ENCODE measurements around the gene C8A. TPM values are rescaled to one million over a fixed set of nuclear protein-coding genes. Genes with fewer than 3 reads are reported as not detected.

Gene C8A
- total RNA-seq, 2 experiments from 2014 or later, result not detected

DNA sequence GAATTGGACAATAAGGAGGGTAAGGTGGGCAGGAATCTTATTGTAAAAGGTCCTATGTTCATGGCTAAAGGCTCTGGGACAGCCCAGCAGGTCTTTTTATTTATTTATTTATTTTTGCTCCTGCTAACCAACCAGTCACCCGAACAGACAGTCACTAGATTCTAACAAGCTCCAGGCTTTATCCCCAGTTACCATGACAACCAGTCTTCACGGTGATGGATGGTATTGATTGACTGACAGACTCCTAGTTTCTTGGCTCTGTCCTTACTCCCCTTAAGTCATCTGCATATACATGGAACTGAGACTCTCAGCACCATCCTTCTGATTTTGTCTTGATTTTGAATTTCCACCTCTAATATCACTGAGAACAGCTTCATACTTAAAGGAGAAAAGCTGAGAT lies 44.3 kb downstream of the C8A start:
- Mint-ChIP-seq H3K27me3 (ENCODE audit: low read depth) (peaks cover 17% of the 10 kb centered on the region), H3K27ac (no peak overlapping the region), H3K36me3 (ENCODE audit: low read depth) (no peaks in the 10 kb centered on the region), H3K4me3 (no peak overlapping the region), H3K9me3 (no peaks in the 10 kb centered on the region), H3K4me1 (ENCODE audit: low read depth) (no peaks in the 10 kb centered on the region)
- CTCF ChIA-PET, result no interaction called here
- intact Hi-C loops (cut with micrococcal nuclease), result no loop called here
- DNase-seq, result no peak

DNA sequence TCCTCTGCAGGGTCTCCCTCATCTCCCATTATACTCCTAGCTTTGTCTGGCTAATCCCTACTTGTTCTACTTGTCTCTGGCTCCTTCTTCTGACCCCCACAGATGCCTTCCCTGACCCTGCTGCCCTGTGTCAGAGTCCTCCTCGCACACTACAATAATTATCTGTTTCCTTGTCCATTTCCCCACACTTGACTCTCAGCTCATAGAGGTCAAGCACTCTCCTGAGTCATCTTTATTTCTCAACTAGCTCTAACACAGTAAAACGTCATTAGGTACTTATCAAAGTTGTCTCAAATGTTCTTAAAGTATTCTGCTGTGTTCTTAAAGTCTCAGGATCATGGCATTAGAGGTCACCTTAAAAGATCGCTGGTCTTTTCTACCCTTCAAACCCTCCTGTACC lies 47.1 kb downstream of the C8A start:
- H3K4me3 Mint-ChIP-seq, result no peak overlapping the region
- H3K27me3 Mint-ChIP-seq (ENCODE audit: low read depth), result peaks cover 19% of the 10 kb centered on the region
- no peak for DNase-seq
- no peaks in the 10 kb centered on the region for H3K9me3 Mint-ChIP-seq
- H3K36me3 Mint-ChIP-seq (ENCODE audit: low read depth), result no peaks in the 10 kb centered on the region
- no peak overlapping the region for H3K27ac Mint-ChIP-seq
- CTCF ChIA-PET, result no interaction called here
- H3K4me1 Mint-ChIP-seq (ENCODE audit: low read depth), result no peaks in the 10 kb centered on the region
- intact Hi-C loops (cut with micrococcal nuclease), result no loop called here

DNA sequence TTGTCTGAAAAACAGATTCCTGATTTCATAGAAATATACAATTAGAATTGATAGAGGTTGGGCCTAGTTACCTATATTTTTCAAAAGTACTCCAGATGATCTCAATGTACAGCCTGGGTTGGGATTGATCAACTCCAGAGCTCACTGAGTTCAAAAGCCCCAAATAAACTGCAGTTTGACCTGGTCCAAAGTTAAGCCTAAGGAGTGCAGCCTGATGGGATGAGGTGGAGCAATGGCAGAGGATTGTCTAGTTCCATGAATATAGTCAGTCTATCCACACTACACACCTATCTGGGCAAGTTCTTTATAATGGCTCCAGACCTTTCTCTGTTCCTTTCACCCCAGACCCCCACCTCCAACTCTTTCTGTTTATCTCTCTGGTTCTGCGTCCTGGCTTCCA lies 49.2 kb downstream of the C8A start:
- DNase-seq, result no peak
- CTCF ChIA-PET, result no interaction called here
- peaks cover 19% of the 10 kb centered on the region for H3K27me3 Mint-ChIP-seq (ENCODE audit: low read depth)
- H3K27ac Mint-ChIP-seq, result no peak overlapping the region
- no peaks in the 10 kb centered on the region for H3K9me3 Mint-ChIP-seq
- H3K36me3 Mint-ChIP-seq (ENCODE audit: low read depth), result no peaks in the 10 kb centered on the region
- intact Hi-C loops (cut with micrococcal nuclease), result no loop called here
- H3K4me3 Mint-ChIP-seq, result no peak overlapping the region
- no peaks in the 10 kb centered on the region for H3K4me1 Mint-ChIP-seq (ENCODE audit: low read depth)

DNA sequence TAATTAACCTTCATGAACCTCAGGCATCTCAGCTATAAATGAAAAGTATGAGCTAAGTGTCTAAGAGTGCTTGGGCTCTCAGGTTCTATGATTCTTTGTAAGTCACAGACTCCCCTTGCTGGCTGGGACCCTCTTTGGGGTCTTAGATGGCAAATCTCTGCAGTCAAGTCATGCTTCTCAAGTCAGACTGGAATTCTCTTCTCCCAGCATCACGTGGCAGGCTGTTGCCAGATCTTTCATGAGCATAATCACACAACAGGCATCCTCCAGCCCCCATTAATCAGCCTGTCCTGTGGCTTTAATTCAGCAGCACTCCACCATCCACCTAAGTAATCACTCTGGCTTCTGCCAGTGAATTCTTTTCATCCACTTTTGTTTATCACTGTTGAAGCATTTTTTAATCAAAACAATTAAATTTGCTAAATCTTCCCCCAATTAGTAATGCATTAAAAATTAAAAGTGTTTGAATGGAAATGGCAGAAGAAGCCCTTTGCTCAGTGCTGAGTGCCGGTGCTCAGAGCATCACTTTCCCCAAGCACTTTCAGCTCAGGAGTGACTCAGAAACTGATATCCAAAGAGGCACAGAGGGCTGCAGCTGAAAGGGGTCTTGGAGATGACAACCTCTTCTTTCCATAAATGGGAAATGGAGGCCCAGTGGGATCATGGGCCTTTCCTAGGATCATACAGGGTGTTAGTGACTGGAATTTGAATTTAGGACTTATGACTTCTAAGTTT lies 50.2 kb downstream of the C8A start:
- DNase-seq, result no peak
- no peaks in the 10 kb centered on the region for H3K9me3 Mint-ChIP-seq
- peaks cover 17% of the 10 kb centered on the region for H3K27me3 Mint-ChIP-seq (ENCODE audit: low read depth)
- H3K36me3 Mint-ChIP-seq (ENCODE audit: low read depth), result no peaks in the 10 kb centered on the region
- intact Hi-C loops (cut with micrococcal nuclease), result no loop called here
- CTCF ChIA-PET, result interaction anchor here (0.7 kb wide), 1 partner anchor 1062 kb away, joined by 3 read pairs; no protein-coding TSS in a partner anchor
- H3K27ac Mint-ChIP-seq, result no peak overlapping the region
- no peak overlapping the region for H3K4me3 Mint-ChIP-seq
- H3K4me1 Mint-ChIP-seq (ENCODE audit: low read depth), result no peaks in the 10 kb centered on the region

DNA sequence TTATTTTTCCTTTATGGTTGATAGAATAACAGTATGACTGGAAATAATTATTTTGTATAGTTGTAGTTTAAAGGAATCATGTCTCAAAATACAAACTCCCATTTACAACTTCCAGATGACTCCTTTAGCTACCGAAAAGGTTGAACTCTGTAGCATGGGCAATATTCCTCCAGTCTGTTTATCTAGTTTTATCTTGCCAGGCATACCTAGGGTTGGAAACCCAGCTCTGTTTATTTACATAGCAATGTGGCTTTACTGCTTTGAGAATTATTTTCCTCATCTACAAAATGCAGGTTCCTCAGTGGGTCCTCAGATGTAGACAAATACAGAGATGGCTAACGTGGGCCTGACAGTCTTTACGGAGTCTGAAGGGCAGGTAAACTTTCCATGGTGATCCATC lies 51.1 kb downstream of the C8A start:
- Mint-ChIP-seq H3K9me3 (no peaks in the 10 kb centered on the region), H3K4me3 (no peak overlapping the region), H3K36me3 (ENCODE audit: low read depth) (no peaks in the 10 kb centered on the region), H3K27ac (no peak overlapping the region), H3K4me1 (ENCODE audit: low read depth) (no peaks in the 10 kb centered on the region), H3K27me3 (ENCODE audit: low read depth) (peaks cover 22% of the 10 kb centered on the region)
- no peak for DNase-seq
- CTCF ChIA-PET, result no interaction called here
- intact Hi-C loops (cut with micrococcal nuclease), result no loop called here

DNA sequence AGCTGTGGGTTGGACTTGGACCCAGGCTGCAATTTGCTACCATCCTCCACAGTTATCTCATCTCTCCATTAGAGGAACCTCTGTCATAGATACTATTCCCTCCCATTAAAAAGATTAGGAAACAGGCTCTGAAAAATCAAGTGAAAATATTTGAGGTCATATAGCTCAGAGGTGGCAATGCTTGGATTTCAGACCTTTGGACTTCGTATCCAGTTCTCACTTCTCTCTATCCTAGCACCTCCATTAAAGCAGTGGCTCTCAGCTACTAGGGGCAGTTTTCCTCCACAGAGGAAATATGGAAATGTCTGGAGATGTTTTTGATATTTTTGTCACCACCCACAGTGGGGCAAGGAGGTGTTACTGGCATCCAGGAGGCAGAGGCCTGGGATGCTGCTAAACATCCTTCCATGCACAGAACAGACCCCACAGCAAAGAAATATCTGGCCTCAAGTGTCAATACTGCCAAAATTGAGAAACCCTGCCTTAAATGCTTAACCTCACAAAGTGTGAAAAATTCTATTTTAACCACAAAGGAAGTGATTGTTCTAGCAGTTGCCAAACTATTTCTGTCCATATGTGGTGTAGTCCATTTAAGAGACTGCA lies 54.1 kb downstream of the C8A start:
- Mint-ChIP-seq H3K4me3 (no peak overlapping the region), H3K27ac (no peak overlapping the region), H3K27me3 (ENCODE audit: low read depth) (peaks cover 17% of the 10 kb centered on the region), H3K4me1 (ENCODE audit: low read depth) (no peaks in the 10 kb centered on the region), H3K9me3 (no peaks in the 10 kb centered on the region), H3K36me3 (ENCODE audit: low read depth) (no peaks in the 10 kb centered on the region)
- DNase-seq, result no peak
- CTCF ChIA-PET, result no interaction called here
- intact Hi-C loops (cut with micrococcal nuclease), result no loop called here

DNA sequence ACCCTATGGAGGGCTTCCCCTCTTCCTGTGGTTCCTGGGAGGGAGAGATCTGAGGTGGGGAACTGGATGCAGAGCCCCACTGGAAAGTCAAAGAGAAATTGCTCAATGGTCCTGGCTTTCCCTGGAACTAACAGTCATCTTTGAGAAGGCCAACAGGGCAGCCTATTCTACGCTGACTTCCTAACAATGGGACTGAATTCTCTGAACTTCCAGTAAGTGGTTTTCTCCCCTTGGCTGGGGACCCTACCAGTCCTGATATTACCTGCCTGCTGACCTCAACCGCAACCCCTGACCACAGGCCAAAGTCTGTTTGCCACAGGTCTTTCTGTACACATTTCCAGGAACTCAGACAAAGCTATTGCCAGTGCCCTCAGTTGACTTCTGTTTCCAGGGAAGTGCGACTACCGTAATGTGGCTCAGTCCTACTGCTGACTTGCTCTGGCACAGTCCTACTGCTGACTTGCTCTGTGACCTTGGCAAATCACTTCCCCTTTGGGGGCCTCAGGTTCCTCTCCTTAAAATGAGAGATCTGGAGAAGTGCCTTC lies 55.9 kb downstream of the C8A start:
- DNase-seq, result no peak
- CTCF ChIA-PET, result interaction anchor here (1.2 kb wide), 1 partner anchor 77 kb away, joined by 3 read pairs; no protein-coding TSS in a partner anchor
- intact Hi-C loops (cut with micrococcal nuclease), result no loop called here
- Mint-ChIP-seq H3K36me3 (ENCODE audit: low read depth) (no peaks in the 10 kb centered on the region), H3K4me1 (ENCODE audit: low read depth) (no peaks in the 10 kb centered on the region), H3K27ac (no peak overlapping the region), H3K9me3 (no peaks in the 10 kb centered on the region), H3K4me3 (no peak overlapping the region), H3K27me3 (ENCODE audit: low read depth) (peaks cover 12% of the 10 kb centered on the region)

DNA sequence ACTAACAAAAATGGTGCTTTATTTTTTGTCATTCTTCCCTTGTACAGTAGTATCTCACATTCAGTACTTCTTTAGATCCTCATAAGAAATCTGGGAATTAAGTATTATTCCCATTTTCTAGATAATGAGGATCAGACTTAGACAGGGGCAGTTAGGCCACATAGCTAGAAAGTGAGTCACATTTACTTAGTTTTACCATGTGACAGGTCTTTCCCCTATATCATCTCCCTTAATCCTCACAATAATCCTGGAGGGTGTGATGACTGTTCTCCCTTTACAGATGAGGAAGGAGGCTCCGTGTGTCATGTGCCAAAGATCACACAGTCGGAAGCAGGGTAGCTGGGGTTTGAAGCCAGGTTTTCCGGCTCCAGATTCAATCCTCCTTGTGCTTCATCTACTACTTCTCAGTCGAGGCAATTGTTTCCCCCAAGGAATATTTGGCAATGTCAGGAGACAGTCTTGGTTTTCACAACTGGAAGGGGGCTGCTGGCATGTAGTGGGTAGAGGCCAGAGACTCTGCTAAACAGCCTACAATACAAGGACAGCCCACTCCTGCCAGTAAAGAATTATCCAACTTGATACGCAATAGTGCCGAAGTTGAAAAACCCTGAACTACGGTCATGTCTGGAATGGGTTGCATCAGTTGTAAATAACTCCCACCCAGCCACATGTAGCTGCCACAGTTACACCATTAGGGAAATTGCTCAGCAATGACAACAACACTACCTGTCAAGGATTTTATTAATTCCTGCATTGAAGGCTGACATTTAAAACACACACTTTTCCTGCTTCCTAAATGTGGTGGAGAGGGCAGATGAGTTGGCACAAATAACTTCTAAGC lies 56.7 kb downstream of the C8A start:
- Mint-ChIP-seq H3K4me1 (ENCODE audit: low read depth) (no peaks in the 10 kb centered on the region), H3K9me3 (no peaks in the 10 kb centered on the region), H3K27me3 (ENCODE audit: low read depth) (peaks cover 15% of the 10 kb centered on the region), H3K27ac (no peak overlapping the region), H3K4me3 (no peak overlapping the region), H3K36me3 (ENCODE audit: low read depth) (no peaks in the 10 kb centered on the region)
- intact Hi-C loops (cut with micrococcal nuclease), result no loop called here
- CTCF ChIA-PET, result interaction anchor here (1.2 kb wide), 1 partner anchor 78 kb away, joined by 3 read pairs; no protein-coding TSS in a partner anchor
- DNase-seq, result no peak

DNA sequence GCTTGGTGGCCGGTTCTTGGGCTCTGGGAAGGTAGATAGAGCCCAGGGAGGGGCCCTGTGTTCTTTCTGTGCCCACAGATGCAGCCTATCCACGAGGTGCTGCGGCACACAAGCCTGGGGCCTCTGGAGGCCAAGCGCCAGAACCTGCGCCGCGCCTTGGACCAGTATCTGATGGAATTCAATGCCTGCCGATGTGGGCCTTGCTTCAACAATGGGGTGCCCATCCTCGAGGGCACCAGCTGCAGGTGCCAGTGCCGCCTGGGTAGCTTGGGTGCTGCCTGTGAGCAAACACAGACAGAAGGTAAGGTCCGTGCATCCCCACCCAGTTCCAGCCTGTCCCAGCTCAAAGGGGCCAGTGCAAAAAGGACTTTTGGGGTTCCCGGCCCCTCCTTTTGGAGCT lies 57.7 kb downstream of the C8A start:
- Mint-ChIP-seq H3K27ac (no peak overlapping the region), H3K9me3 (no peaks in the 10 kb centered on the region), H3K27me3 (ENCODE audit: low read depth) (peaks cover 15% of the 10 kb centered on the region), H3K36me3 (ENCODE audit: low read depth) (no peaks in the 10 kb centered on the region), H3K4me3 (no peak overlapping the region), H3K4me1 (ENCODE audit: low read depth) (no peaks in the 10 kb centered on the region)
- DNase-seq, result no peak
- CTCF ChIA-PET, result no interaction called here
- intact Hi-C loops (cut with micrococcal nuclease), result no loop called here

DNA sequence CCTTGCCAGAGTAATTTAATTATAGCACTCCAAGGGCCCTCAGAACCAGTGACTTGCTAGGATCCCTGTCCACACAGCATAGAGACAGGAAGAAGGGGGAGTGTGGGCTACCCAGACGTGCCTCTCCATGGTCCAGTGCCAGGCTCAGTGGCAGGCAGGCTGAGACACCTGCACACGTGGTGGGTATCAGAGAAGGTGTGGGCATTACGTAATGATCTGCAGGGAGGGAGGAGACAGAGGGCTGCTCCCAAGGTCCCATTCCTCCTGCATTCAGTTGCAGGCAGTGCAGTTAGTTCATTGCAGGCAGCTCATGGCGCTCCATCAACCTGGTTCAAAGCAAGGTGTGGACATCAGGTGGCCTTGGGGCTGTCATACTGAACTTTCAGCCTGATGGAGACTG lies 61.4 kb downstream of the C8A start:
- Mint-ChIP-seq H3K27me3 (ENCODE audit: low read depth) (peaks cover 11% of the 10 kb centered on the region), H3K4me1 (ENCODE audit: low read depth) (no peaks in the 10 kb centered on the region), H3K4me3 (no peak overlapping the region), H3K36me3 (ENCODE audit: low read depth) (no peaks in the 10 kb centered on the region), H3K27ac (no peak overlapping the region), H3K9me3 (no peaks in the 10 kb centered on the region)
- no peak for DNase-seq
- intact Hi-C loops (cut with micrococcal nuclease), result no loop called here
- CTCF ChIA-PET, result no interaction called here

DNA sequence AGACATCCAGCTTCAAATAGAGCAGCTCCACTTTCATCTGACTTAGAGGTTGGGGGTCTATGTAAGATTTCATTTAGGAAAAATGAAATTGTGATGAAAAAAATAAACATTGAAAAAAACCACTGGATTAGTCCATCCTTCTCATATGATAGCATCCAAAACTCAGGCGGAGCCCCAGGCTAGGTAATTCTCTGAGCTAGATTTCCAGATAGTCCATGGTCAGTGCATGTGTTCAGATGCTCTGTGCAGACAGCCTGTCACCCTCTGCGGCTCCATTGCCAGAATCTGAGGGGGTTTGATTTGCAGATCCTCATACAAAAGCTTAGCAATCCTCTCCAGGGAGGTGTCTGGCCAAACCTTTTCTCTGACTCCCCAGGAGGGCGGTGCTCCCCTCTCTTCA lies 62.0 kb downstream of the C8A start:
- Mint-ChIP-seq H3K4me3 (no peak overlapping the region), H3K36me3 (ENCODE audit: low read depth) (no peaks in the 10 kb centered on the region), H3K9me3 (no peaks in the 10 kb centered on the region), H3K27ac (no peak overlapping the region), H3K27me3 (ENCODE audit: low read depth) (peaks cover 7% of the 10 kb centered on the region), H3K4me1 (ENCODE audit: low read depth) (no peaks in the 10 kb centered on the region)
- DNase-seq, result no peak
- intact Hi-C loops (cut with micrococcal nuclease), result no loop called here
- CTCF ChIA-PET, result no interaction called here

DNA sequence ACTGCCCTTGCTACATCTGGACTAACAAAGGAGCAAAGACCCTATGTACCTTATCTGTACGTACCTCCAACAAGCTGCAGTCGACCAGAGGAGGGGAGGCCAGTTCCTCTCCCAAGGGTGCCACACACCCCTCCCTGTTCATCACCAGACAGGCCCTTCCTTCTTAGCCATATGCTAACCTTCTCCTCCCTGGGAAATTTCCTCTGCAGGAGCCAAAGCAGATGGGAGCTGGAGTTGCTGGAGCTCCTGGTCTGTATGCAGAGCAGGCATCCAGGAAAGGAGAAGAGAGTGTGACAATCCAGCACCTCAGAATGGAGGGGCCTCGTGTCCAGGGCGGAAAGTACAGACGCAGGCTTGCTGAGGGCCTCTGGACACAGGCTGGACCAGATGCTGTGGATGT lies 62.8 kb downstream of the C8A start:
- no peak overlapping the region for H3K4me3 Mint-ChIP-seq
- intact Hi-C loops (cut with micrococcal nuclease), result no loop called here

More for the DNA sequence above, 62.8 kb downstream of the C8A start:
- Mint-ChIP-seq H3K4me1 (ENCODE audit: low read depth) (no peaks in the 10 kb centered on the region), H3K27me3 (ENCODE audit: low read depth) (peaks cover 9% of the 10 kb centered on the region), H3K9me3 (no peaks in the 10 kb centered on the region), H3K36me3 (ENCODE audit: low read depth) (no peaks in the 10 kb centered on the region), H3K27ac (no peak overlapping the region)
- DNase-seq, result no peak
- CTCF ChIA-PET, result interaction anchor here (0.6 kb wide), 1 partner anchor 748 kb away, joined by 5 read pairs; no protein-coding TSS in a partner anchor

All from activated naive CD4-positive, alpha-beta T cell treated with anti-CD3 and anti-CD28 coated beads for 36 hours (primary cell).